GM21723 (cell line): ENCODE measurements around the gene OR52K2.
"Not testable (repeated sequence)": the region's sequence is repeated elsewhere in the genome, so short reads cannot be mapped to it uniquely, and the experiment has no call there.

Source experiments
- ATAC-seq: cut with Tn5 transposase; IDR thresholded peaks from one replicate; pipeline ENCODE4 v1.9.1; 2021; ENCODE audit warnings: mild to moderate bottlenecking, moderate library complexity; ENCODE audit not compliant: unreplicated experiment

The OR52K2 gene

GRCh38 chr11:4448995-4449394 is at the start of gene OR52K2:
OR52K2 (plus strand) TSS chr11:4449295; CDS start chr11:4449340, 45 bp downstream.
- ATAC-seq, result no peak

- not testable (repeated sequence) for ATAC-seq
These were observed 42.9 kb upstream of the OR52K2 start for GRCh38 chr11:4406206-4406605.

- no peak for ATAC-seq
These were observed 32.8 kb upstream of the OR52K2 start for GRCh38 chr11:4416306-4416705.

DNA sequence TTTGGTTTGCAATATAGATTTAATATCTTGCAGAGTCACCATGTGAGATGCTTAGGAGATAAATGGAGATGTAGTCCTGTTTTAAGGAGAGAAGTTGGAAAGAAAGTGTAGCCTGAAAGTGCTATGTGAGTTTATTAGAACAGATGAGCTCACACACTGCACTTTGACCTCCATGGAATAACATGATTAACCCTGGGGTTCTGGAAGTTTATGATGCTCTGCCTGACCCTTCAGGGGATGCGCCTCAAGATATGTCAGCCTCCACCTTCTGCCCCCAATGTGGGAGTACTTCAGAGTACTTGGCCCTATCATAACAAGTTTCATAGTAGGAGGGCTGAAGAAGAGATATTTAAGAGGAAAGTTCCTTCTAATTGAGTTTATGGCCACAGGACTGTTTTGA is 32.3 kb upstream of the OR52K2 start:
- ATAC-seq, result no peak

GRCh38 chr11:4418403-4418802 is 30.7 kb upstream of the OR52K2 start:
- ATAC-seq, result no peak

DNA sequence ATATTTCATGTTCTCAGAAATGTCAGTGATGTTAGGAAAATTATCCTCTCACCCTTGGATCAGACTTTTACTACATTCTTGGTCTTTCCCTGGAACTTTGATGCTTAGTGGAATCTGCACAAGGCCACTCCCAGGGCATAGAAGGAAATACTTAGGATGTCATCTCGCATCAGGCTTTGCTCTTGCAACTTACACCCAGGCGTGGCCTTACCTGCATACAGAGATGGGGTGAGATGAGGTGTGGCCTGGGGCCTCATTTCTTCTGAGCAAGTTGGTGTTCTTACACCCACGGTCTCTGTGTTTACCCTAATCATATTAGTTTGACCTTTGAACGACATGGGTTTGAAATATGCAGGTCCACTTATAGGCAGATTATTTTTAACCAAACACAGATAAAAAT is 19.0 kb upstream of the OR52K2 start:
- no peak for ATAC-seq

DNA sequence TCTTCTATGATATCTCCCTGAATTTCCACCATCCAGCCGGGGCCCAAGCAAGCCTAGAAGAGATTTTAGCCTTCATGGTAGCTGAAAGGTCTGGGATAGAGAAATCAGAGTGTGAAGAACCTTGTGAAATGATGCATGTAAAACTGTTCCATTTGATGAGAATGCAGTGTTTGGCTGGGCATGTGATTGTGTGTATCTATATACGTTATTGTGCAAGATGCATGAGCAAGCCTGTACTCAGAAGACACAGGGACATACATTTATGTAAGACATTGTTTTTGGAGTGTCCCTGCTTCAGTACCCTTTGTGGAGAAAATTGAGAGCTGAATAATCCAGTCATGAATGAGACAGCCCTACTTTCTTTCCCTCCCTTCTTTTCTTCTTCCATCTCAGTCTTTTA is 15.2 kb upstream of the OR52K2 start:
- ATAC-seq, result no peak

- no peak for ATAC-seq
These were observed 12.7 kb upstream of the OR52K2 start for GRCh38 chr11:4436411-4436810.

GRCh38 chr11:4441515-4441914 is 7.6 kb upstream of the OR52K2 start:
- no peak for ATAC-seq

GRCh38 chr11:4443232-4443891 is 5.7 kb upstream of the OR52K2 start:
- ATAC-seq, result no peak

DNA sequence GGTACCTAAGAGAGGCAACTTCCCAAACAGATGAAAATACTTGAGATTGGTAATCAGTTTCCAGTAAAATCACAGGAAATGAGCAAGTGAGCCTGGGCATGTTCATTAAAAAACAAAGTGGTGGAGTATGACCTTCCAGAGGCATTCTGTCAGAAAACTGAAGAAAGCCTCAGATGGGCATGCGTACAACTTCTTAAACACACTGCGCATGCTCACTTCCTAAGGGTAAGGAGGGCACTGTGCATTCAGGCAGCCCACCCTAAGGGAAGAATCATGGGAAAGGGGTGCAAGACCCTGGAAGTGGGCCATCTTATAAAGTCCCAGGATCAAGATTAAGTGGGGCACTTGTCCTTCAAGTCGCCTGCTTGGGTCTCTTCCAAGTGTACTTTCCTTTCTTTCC is 4.0 kb downstream of the OR52K2 start:
- no peak for ATAC-seq

- ATAC-seq, result no peak
These were observed 4.9 kb downstream of the OR52K2 start for GRCh38 chr11:4454021-4454420.

- ATAC-seq, result no peak
These were observed 6.3 kb downstream of the OR52K2 start for GRCh38 chr11:4455419-4455818.

GRCh38 chr11:4459500-4459899 is 10.4 kb downstream of the OR52K2 start:
- no peak for ATAC-seq

GRCh38 chr11:4460151-4460550 is 11.1 kb downstream of the OR52K2 start:
- ATAC-seq, result no peak

DNA sequence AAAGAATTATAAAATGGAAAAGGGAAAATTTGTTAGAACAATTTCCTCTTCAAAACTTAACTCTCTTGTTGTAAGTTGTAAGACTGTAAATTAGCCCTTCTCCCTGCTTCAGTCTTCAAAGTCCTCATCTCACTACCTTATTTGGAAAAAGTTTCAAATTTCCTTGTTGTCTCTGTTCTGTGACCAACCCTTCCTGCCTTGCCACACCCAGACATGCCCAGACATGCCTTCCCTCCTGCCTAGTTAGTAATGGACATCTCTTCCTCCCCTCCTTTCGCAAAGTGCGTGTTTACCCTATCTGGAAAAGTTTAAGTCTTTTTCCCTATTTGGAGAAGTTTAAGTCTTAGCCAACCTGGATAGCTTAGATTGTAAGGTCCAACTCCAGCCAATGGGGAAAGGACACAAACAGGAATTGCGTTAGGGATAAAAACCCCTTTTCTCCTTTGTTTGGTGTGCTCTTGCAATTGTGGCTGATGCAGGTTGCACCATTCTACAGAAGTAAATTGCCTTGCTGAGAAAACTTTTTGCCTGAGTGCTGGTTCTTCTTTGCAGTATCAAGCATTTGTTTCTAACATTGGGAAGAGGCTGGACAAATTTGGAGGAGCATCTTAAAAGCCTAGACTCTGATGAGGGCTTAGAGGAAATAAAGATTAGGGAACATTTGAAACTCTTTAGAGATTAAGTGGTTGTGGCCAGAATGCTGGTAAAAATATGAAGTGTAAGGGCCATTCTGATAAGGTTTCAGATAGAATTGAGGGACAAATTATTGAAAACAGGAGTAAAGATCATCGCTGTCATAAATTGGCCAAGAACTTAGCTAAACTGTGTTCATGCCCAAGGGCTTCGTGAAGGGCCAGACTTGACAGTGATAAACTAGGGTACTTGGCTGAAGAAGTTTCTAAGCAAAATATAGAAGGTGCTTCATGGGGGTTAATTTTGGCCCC is 15.4 kb downstream of the OR52K2 start:
- ATAC-seq, result no peak

DNA sequence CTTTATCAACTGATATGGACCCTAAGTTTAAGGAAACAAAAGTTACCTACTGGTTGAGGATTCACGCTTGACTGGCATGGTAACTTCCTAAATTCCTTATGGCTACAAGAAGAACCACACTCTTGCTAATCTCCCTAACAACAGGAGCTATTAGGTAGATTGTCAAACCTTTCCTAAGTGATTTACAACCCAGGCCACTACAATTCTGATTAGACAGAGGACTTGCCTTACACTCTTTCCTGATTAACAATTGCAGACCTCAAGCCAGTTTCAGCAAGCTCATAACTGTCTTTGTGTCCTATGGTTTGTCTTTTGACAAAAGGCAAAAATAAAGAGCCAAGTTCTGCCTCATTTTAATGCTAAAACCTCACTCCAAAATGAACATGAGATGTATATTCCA is 16.3 kb downstream of the OR52K2 start:
- ATAC-seq, result no peak

- ATAC-seq, result no peak
These were observed 17.2 kb downstream of the OR52K2 start for GRCh38 chr11:4466131-4466870.

DNA sequence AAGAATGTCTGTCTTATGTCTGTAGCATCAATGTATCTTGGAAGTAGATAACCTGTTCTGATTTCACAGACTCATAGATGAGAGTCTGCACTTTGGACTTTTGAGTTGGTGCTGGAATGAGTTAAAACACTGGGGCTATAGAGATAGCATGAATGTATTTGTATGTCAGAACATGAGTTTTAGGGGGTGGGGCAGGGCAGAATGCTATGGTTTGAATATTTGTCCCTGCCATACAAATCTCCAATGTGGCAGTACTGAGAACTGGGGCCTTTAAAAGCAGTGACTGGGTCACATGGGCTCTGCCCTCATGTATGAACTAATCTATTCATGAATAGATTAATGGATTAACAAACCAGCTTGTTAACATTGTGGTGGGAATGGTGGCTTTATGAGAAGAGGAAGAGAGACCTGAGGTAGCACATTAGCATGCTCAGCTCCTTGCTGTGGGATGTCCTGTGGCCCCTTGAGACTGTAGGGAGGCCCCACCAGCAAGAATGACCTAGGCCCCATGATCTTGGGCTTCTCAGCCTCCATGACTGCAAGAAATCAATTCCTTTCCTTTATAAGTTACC is 17.9 kb downstream of the OR52K2 start:
- ATAC-seq, result no peak

DNA sequence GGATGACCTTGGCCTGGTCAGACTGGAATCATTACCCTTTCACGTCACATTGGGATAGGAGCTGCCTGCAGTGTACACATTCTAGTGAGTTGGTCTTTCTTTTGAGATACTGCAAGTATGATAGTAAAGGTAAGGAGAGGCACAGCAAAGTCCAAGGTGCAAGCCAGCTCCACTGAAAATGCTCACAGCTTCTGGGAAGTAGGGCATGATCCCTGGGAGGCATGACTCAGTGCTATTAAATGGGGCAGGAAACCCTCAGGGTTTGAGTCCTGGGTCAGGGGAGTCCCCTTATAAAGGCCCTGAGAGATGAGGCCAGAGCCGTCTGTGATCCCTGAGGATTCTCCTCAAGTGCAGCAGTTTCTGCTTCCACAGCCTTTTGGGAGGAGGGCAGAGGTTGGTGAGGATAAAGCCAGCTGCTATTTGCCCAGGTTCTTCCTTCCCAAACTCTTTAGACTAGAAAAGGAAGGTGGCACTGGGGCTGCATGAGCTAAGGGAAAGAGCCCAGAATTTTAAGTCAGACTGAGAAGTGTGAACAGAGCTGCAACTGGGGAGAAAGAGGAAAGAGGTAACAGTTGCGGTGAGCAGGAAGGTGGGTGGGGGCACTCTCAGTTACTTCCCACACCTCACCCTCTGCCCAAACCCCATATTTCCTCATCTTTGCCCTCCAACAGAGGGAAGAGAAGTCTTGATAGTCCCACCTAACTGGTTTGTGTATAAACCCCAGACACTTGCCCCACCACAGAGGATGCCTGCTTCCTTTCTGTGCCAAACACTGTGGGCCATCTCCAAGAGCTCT is 18.9 kb downstream of the OR52K2 start:
- no peak for ATAC-seq
